Thyroid gland (tissue), 4 donors: ENCODE results near the gene PTRHD1. TPM values are rescaled to one million over a fixed set of nuclear protein-coding genes. Genes with fewer than 3 reads are reported as not detected.

Source experiments
- DNase-seq, 2 donors: peaks; one replicate each; pipeline ENCODE4 v3.0.0-alpha.2; 2019
- H3K27ac ChIP-seq, 3 donors: fragments of 200-600 bp; sonication (generic); 1 replicate in 2 of 3; 2 replicates in 1 of 3; pipeline ENCODE4 v1.5.1; 2016 to 2019; ENCODE audit warnings: mild to moderate bottlenecking in 1 of 3, moderate library complexity in 1 of 3
- H3K27me3 ChIP-seq: fragments of 200-600 bp; sonication (generic); one replicate; pipeline ENCODE4 v1.5.1; 2019
- H3K36me3 ChIP-seq, 2 donors: fragments of 200-600 bp; sonication (generic); one replicate each; pipeline ENCODE4 v1.5.1; 2016 to 2019
- H3K4me1 ChIP-seq, 2 donors: fragments of 200-600 bp; sonication (generic); one replicate each; pipeline ENCODE4 v1.5.1; 2017 to 2019
- H3K4me3 ChIP-seq, 3 donors: fragments of 200-600 bp; sonication (generic); replicated peaks in 1 of 3; 1 replicate in 2 of 3; 2 replicates in 1 of 3; pipeline ENCODE4 v1.5.1; 2016; ENCODE audit warnings: mild to moderate bottlenecking in 1 of 3
- H3K9me3 ChIP-seq: fragments of 200-600 bp; sonication (generic); one replicate; pipeline ENCODE4 v1.5.1; 2017
- CTCF ChIP-seq, 6 experiments: fragments of 200-600 bp in 3 of 6; fragments of 450-650 bp in 3 of 6; sonication (generic) in 3 of 6; IDR thresholded peaks; one replicate each; pipeline ENCODE4 v1.5.1; 2016 to 2019; ENCODE audit warnings: antibody characterized with exemption in 6 of 6, mild to moderate bottlenecking in 2 of 6, inconsistent platforms in 1 of 6, moderate library complexity in 1 of 6
- POLR2A ChIP-seq, 2 donors: fragments of 450-650 bp; IDR thresholded peaks; one replicate each; pipeline ENCODE4 v1.6.1; 2017; ENCODE audit warnings: antibody characterized with exemption in 2 of 2, mild to moderate bottlenecking in 2 of 2, moderate library complexity in 1 of 2
- WGBS, 2 donors: methylation state at CpG; one replicate each; pipeline ENCODE4 v1.1.5; 2017; 5-methylcytosine and 5-hydroxymethylcytosine counted together
- intact Hi-C: fragments of 100-400 bp; cut with DNase I; formaldehyde crosslinking; loops from one replicate; pipeline ENCODE4 v1.15.1; 2023
- total RNA-seq, 4 donors: library from RNA; depleted of rRNA; stranded (reverse); fragments of >200 nt; gene quantifications; one replicate each; pipeline ENCODE4 v1.2.3, GENCODE V29; 2016

PTRHD1 gene
- total RNA-seq, 4 donors from 2014 or later = 12.6 to 68.8 (median 31.6) TPM

GRCh38 chr2:24816404-24816803 is 23.2 kb upstream of the PTRHD1 start:
- WGBS, 2 donors = 94 to 95% methylated on average over 6 of the region's 6 CpGs
- no peak for DNase-seq
- no peaks in the 10 kb centered on the region for H3K27me3 ChIP-seq

GRCh38 chr2:24815171-24815570 is 22.0 kb upstream of the PTRHD1 start:
- H3K9me3 ChIP-seq = no peaks in the 10 kb centered on the region
- no peaks in the 10 kb centered on the region for H3K27me3 ChIP-seq
- H3K4me1 ChIP-seq = no peaks in the 10 kb centered on the region
- WGBS, 2 donors = 98 to 99% methylated on average over 4 of the region's 4 CpGs
- TF ChIP-seq POLR2A (IDR thresholded peaks at IDR 0.05) (no peak), CTCF (IDR thresholded peaks at IDR 0.05) (no peak)
- H3K4me3 ChIP-seq = no peak overlapping the region
- intact Hi-C loops = no loop called here
- H3K27ac ChIP-seq = no peak overlapping the region
- H3K36me3 ChIP-seq = peaks cover 0 to 5% of the 10 kb centered on the region in 2 donors
- DNase-seq = no peak

More at GRCh38 chr2:24816404-24816803, 23.2 kb upstream of the PTRHD1 start:
- intact Hi-C loops = no loop called here
- no peaks in the 10 kb centered on the region for H3K9me3 ChIP-seq
- H3K4me3 ChIP-seq = no peak overlapping the region
- H3K27ac ChIP-seq = no peak overlapping the region
- no peaks in the 10 kb centered on the region for H3K4me1 ChIP-seq
- no peak for TF ChIP-seq POLR2A (IDR thresholded peaks at IDR 0.05)
- TF ChIP-seq CTCF (IDR thresholded peaks at IDR 0.05) = no peak
- H3K36me3 ChIP-seq = peaks cover 0 to 9% of the 10 kb centered on the region in 2 donors

GRCh38 chr2:24814516-24814915 is 21.3 kb upstream of the PTRHD1 start:
- intact Hi-C loops = no loop called here
- H3K27ac ChIP-seq = no peak overlapping the region
- no peak for DNase-seq
- peaks cover 0 to 2% of the 10 kb centered on the region in 2 donors for H3K36me3 ChIP-seq
- TF ChIP-seq CTCF (IDR thresholded peaks at IDR 0.05) = no peak
- no peak for TF ChIP-seq POLR2A (IDR thresholded peaks at IDR 0.05)
- H3K4me3 ChIP-seq = no peak overlapping the region
- H3K27me3 ChIP-seq = no peaks in the 10 kb centered on the region
- no peaks in the 10 kb centered on the region for H3K9me3 ChIP-seq
- H3K4me1 ChIP-seq = no peaks in the 10 kb centered on the region
- WGBS, 2 donors = 91 to 96% methylated on average over 4 of the region's 4 CpGs

- intact Hi-C loops = no loop called here
- no peak overlapping the region for H3K27ac ChIP-seq
- DNase-seq = no peak
- H3K4me3 ChIP-seq = no peak overlapping the region
- no peaks in the 10 kb centered on the region for H3K27me3 ChIP-seq
- 94 to 100% methylated on average over 4 of the region's 4 CpGs for WGBS, 2 donors
- H3K36me3 ChIP-seq = no peaks in the 10 kb centered on the region
- H3K9me3 ChIP-seq = no peaks in the 10 kb centered on the region
- no peaks in the 10 kb centered on the region for H3K4me1 ChIP-seq
- TF ChIP-seq POLR2A (IDR thresholded peaks at IDR 0.05) (no peak), CTCF (IDR thresholded peaks at IDR 0.05) (no peak)
Observed at GRCh38 chr2:24813691-24814137, 20.5 kb upstream of the PTRHD1 start.

GRCh38 chr2:24809316-24810007 is 16.3 kb upstream of the PTRHD1 start:
- intact Hi-C loops = no loop called here
- no peak overlapping the region for H3K27ac ChIP-seq
- H3K36me3 ChIP-seq = no peaks in the 10 kb centered on the region
- no peak overlapping the region for H3K4me3 ChIP-seq
- TF ChIP-seq POLR2A (IDR thresholded peaks at IDR 0.05) = no peak
- no peak for TF ChIP-seq CTCF (IDR thresholded peaks at IDR 0.05)
- DNase-seq = no peak
- H3K27me3 ChIP-seq = no peaks in the 10 kb centered on the region
- H3K4me1 ChIP-seq = no peaks in the 10 kb centered on the region
- 90 to 94% methylated on average over 4 of the region's 4 CpGs for whole genome bisulfite sequencing, 2 donors
- no peaks in the 10 kb centered on the region for H3K9me3 ChIP-seq
